Loucy (cell line): ENCODE results near the gene CCDC71.

Experiments used
- CTCF ChIP-seq: fragments of 200-600 bp; sonication (generic); conservative IDR thresholded peaks from 2 replicates; pipeline ENCODE4 v1.5.1; 2014; ENCODE audit warnings: mild to moderate bottlenecking, antibody characterized with exemption, low read length
- EZH2phosphoT487 ChIP-seq: fragments of 200-600 bp; IDR thresholded peaks from 2 replicates; pipeline ENCODE4 v1.6.1; 2018; ENCODE audit warnings: antibody characterized with exemption, mild to moderate bottlenecking, moderate library complexity, borderline replicate concordance

GRCh38 chr3:49134471-49135265 is 31.5 kb downstream of the CCDC71 start:
- TF ChIP-seq CTCF (peak; percentile 38), EZH2phosphoT487 (no peak)
